Choroid plexus epithelial cell (primary cell): ENCODE data around the gene TAF13.

ENCODE experiments used
- DNase-seq: peaks from one replicate; pipeline ENCODE4 v3.0.0-alpha.2; 2010; ENCODE audit warnings: low read depth
- H3K4me3 ChIP-seq: 2 replicates; pipeline ENCODE4 v1.5.1; 2011; ENCODE audit warnings: low read depth, mild to moderate bottlenecking, control low read depth, low read length, moderate library complexity
- TF ChIP-seq, protein P1 (sequence below): conservative IDR thresholded peaks from 2 replicates; pipeline ENCODE4 v1.5.1; 2011; ENCODE audit warnings: low read depth, mild to moderate bottlenecking, control low read depth, inconsistent platforms, low read length, moderate library complexity

The TAF13 gene

GRCh38 chr1:109091839-109092193, 16.0 kb upstream of the TAF13 start:
- TF ChIP-seq, protein P1, sequence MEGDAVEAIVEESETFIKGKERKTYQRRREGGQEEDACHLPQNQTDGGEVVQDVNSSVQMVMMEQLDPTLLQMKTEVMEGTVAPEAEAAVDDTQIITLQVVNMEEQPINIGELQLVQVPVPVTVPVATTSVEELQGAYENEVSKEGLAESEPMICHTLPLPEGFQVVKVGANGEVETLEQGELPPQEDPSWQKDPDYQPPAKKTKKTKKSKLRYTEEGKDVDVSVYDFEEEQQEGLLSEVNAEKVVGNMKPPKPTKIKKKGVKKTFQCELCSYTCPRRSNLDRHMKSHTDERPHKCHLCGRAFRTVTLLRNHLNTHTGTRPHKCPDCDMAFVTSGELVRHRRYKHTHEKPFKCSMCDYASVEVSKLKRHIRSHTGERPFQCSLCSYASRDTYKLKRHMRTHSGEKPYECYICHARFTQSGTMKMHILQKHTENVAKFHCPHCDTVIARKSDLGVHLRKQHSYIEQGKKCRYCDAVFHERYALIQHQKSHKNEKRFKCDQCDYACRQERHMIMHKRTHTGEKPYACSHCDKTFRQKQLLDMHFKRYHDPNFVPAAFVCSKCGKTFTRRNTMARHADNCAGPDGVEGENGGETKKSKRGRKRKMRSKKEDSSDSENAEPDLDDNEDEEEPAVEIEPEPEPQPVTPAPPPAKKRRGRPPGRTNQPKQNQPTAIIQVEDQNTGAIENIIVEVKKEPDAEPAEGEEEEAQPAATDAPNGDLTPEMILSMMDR = no peak
- peak overlapping the region; percentile 94 for H3K4me3 ChIP-seq
- DNase-seq = peak; percentile 35

DNA sequence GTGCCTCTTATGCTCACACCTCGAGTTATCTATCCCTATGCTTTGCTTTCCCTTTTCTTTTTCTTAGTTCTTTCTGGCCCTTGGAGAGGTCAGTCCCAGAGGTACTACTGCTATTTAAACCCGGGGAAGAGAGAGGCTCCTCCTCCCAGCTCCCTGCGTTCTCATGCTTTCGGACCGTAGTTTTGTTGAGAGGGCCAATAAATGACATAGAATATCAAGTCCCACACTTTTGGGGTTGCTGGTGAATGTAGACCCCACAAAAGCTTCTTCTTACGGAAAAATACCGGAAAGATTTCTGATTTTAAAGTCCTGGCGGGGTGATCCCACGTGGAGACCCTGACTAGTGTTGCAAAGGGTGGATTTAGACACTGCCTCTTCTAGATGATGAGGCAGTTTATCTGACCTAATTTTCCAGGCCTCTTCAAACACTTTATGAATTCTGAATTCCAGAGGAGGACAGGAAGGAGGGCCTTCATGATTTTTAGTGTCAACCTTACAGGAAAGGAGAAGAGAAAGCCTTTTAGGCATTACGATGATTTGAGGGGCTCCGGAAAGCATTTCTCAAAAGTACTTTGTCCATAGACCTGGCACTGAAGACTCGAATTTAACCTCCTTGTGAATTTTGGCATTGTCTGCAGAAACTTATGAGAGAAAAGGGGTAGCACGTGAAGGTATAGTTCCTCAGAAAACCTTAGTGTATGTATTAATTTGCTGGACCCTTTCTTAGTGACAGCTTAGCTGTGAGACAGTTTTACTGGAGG, 15.5 kb upstream of the TAF13 start:
- TF ChIP-seq, protein P1 = no peak
- peak; percentile 70 for DNase-seq
- H3K4me3 ChIP-seq = peak overlapping the region; percentile 94

DNA sequence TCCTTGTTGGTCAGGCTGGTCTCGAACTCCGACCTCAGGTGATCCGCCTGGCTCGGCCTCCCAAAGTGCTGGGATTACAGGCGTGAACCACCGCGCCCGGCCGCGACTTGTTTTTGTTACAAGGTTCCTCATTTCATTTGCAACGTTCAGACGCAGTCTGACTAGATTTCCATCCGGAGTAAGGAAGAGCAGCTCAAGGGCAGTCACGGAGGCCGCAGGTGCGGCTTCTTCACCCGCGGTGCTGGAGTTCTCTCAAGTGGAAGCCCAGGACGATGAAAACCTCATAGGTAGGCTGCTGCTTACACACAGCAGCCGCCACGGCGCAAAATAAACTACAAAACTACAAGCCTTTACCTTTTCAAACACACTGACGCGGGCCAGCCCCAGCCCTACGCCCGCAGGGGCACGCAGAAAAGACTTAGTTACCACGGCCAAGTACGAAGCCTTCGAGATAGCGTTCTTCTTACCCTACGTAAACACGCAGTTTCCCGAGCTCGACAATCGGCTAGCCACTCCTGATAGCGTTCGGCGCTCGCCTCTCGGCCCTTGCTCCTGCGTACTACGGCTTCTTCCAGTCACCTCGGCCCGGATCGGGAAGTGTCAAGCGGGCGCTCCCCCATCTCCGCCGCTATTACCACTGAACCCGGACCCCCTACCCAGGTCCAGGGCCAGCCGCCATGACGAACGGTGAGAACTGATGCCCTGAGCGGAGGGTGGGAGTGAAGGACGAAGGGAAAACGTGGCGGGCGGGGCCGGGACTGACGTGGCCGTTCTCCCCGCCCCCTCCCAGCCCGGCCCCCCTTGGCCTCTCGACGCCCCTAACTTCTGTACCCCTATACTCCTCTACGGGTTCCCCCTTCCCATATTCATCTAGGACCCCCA, 14.6 kb upstream of the TAF13 start, which contains the start of gene TMEM167B:
TMEM167B (plus strand) TSS at position 569 of the 882 bp plus-strand sequence; CDS start at position 678, 109 bp downstream.
- peak within 1 kb of the TSS; percentile 94 for H3K4me3 ChIP-seq
- TF ChIP-seq, protein P1 = no peak
- peak; percentile 97 for DNase-seq

- TF ChIP-seq, protein P1 = no peak
- H3K4me3 ChIP-seq = no peak overlapping the region
- DNase-seq = no peak
Observed at GRCh38 chr1:109089242-109090015, 13.6 kb upstream of the TAF13 start.

DNA sequence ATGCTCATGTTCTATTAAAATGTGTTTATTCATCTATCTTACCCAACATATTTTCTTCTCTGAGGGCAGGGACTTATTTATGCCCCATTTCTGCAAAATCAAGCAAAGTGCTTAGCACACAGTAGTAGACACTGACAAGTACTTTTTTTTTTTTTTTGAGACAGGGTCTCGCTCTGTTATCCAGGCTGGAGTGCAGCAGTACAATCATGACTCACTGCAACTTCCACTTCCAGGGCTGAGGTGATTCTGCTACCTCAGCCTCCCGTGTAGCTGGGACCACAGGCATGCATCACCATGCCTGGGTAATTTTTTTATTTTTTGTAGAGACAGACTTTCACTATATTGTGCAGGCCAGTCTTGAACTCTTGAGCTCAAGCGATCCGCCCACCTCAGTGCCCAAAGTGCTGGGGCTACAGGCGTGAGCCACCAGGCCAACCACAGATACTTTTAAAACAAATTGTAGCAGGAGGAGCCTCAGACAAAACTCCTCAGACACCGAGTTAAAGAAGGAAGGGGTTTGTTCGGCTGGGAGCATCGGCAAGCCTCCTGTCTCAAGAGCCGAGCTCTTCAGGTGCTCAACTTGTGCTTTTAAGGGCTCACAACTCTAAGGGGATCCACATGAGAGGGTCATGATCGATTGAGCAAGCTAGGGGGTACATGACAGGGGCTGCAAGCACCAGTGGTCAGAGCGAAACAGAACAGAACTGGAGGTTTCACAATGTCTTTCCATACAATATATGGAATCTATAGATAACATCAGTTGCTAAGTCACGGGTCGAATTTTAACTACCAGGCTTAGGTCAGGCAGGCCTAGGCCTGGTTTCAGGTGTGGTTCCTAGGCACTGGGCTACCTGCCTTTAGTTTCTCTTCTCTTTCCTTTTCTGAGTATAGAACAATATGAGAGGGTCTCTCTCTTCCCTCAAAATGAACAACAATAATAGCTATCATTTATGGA, 9.0 kb upstream of the TAF13 start:
- TF ChIP-seq, protein P1 = no peak
- DNase-seq = peak; percentile 70
- no peak overlapping the region for H3K4me3 ChIP-seq

GRCh38 chr1:109083923-109084322, 8.1 kb upstream of the TAF13 start:
- TF ChIP-seq, protein P1 = no peak
- H3K4me3 ChIP-seq = no peak overlapping the region
- no peak for DNase-seq
